PC-3 (cell line): ENCODE data around the gene PPP1R12A. TPM values are rescaled to one million over a fixed set of nuclear protein-coding genes. Genes with fewer than 3 reads are reported as not detected.

Experiments
- ATAC-seq: fragments of 200-7000 bp; cut with Tn5 transposase; 2 replicates; pipeline ENCODE4 v1.9.1; 2020; ENCODE audit warnings: mild to moderate bottlenecking, moderate library complexity
- BruUV-seq: library from RNA; stranded (reverse); fragments of 400-500 nt; replicated peaks from 2 replicates; lab custom pipeline; 2021; lab: Mats Ljungman, UMichigan
- CTCF ChIA-PET: fragments of 300-600 bp; sonication (Branson Sonifier 250); formaldehyde crosslinking; loops from one replicate; lab custom pipeline; 2022; ENCODE audit warnings: antibody characterized with exemption; lab: Charles Lee
- POLR2A ChIA-PET: fragments of 300-600 bp; sonication (Branson Sonifier 250); formaldehyde crosslinking; loops from one replicate; lab custom pipeline; 2022; ENCODE audit warnings: antibody characterized with exemption; ENCODE audit not compliant: unreplicated experiment; lab: Charles Lee
- DNase-seq: peaks from one replicate; pipeline ENCODE4 v3.0.0-alpha.2; 2015
- H2AFZ ChIP-seq: fragments of 300-600 bp; sonication (generic); 2 replicates; pipeline ENCODE4 v1.6.0; 2016; ENCODE audit warnings: antibody characterized with exemption, low read length
- H3F3A ChIP-seq: fragments of 300-600 bp; sonication (generic); one replicate; pipeline ENCODE4 v1.6.0; 2017; ENCODE audit warnings: antibody characterized with exemption, low read length, control low read depth, mild to moderate bottlenecking; ENCODE audit not compliant: unreplicated experiment
- H3K27ac ChIP-seq: fragments of 300-600 bp; sonication (generic); 2 replicates; pipeline ENCODE4 v1.5.1; 2016; ENCODE audit warnings: mild to moderate bottlenecking, low read length
- H3K27me3 ChIP-seq: fragments of 300-600 bp; sonication (generic); 2 replicates; pipeline ENCODE4 v1.6.1; 2016; ENCODE audit warnings: low read length, mixed read lengths
- H3K36me3 ChIP-seq: fragments of 300-600 bp; sonication (generic); 2 replicates; pipeline ENCODE4 v1.6.1; 2016; ENCODE audit warnings: low read depth, mixed run types, low read length, mixed read lengths
- H3K4me1 ChIP-seq: fragments of 300-600 bp; sonication (generic); 2 replicates; pipeline ENCODE4 v1.5.1; 2016; ENCODE audit warnings: low read length; ENCODE audit not compliant: insufficient read depth
- H3K4me2 ChIP-seq: fragments of 300-600 bp; sonication (generic); 2 replicates; pipeline ENCODE4 v1.6.0; 2016; ENCODE audit warnings: low read length
- H3K4me3 ChIP-seq: fragments of 300-600 bp; sonication (generic); 2 replicates; pipeline ENCODE4 v1.5.1; 2016; ENCODE audit warnings: mild to moderate bottlenecking, low read length, mixed read lengths
- H3K79me2 ChIP-seq: fragments of 300-600 bp; sonication (generic); 2 replicates; pipeline ENCODE4 v1.6.1; 2017; ENCODE audit warnings: low read length, mixed read lengths
- H3K9ac ChIP-seq: fragments of 300-600 bp; sonication (generic); 2 replicates; pipeline ENCODE4 v1.6.0; 2016; ENCODE audit warnings: mild to moderate bottlenecking, low read length
- H3K9me2 ChIP-seq: fragments of 300-600 bp; sonication (generic); replicated peaks from 2 replicates; pipeline ENCODE4 v1.6.1; 2016; ENCODE audit warnings: mixed run types, low read length, mixed read lengths
- H3K9me3 ChIP-seq: fragments of 300-600 bp; sonication (generic); 2 replicates; pipeline ENCODE4 v1.6.1; 2016; ENCODE audit warnings: low read length, mixed read lengths
- H4K20me1 ChIP-seq: fragments of 300-600 bp; sonication (generic); 2 replicates; pipeline ENCODE4 v1.6.1; 2016; ENCODE audit warnings: low read length, mixed read lengths
- EZH2 ChIP-seq: fragments of 300-600 bp; sonication (generic); IDR thresholded peaks from one replicate; pipeline ENCODE4 v1.6.1; 2017; ENCODE audit warnings: antibody characterized with exemption, mild to moderate bottlenecking, low read length; ENCODE audit not compliant: unreplicated experiment
- EZH2phosphoT487 ChIP-seq: fragments of 300-600 bp; sonication (generic); IDR thresholded peaks from 2 replicates; pipeline ENCODE4 v1.6.1; 2018; ENCODE audit warnings: mild to moderate bottlenecking, antibody characterized with exemption, low read length, borderline replicate concordance
- intact Hi-C: fragments of 100-400 bp; cut with micrococcal nuclease; formaldehyde crosslinking; loops from 2 replicates; pipeline ENCODE4 v1.9.0; 2023
- total RNA-seq: library from RNA; depleted of rRNA; stranded (reverse); fragments of >200 nt; gene quantifications from 2 replicates; pipeline ENCODE4 v1.2.3, GENCODE V29; 2014
- TF ChIP-seq, protein P1 (sequence below): fragments of 300-600 bp; sonication (generic); conservative IDR thresholded peaks from 2 replicates; pipeline ENCODE4 v1.5.1; 2017; ENCODE audit warnings: antibody characterized with exemption, low read depth, mild to moderate bottlenecking, low read length

Gene PPP1R12A
- total RNA-seq, 1 experiment from 2014 or later = 43.2 TPM

DNA sequence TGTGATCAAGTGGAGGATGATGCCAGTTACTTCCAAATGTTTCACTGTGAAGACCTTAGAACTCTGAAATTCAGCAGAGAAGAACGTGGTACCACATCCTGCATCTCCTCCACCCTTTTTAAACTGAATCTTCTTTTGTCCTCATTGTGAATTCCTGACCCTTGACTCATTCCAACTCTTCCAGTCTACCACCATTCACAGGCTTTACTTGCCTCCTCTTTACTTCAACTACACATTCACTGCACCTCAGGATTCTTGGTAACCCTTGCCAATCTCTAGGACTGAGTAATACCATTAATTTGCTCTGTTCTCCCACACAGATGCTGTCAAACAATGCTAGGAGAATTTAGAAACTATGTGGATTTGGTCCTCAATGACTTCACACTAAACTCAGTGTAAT, 37.3 kb downstream of the PPP1R12A start:
- no TSS peak for BruUV-seq
- H3K9ac ChIP-seq = no peak overlapping the region
- peak overlapping the region; percentile 23; the same call in 1 of the 2 replicates for H3K4me2 ChIP-seq
- H3K27me3 ChIP-seq = no peaks in the 10 kb centered on the region
- CTCF ChIA-PET = no interaction called here
- H3F3A ChIP-seq = no peaks in the 10 kb centered on the region
- POLR2A ChIA-PET = no interaction called here
- DNase-seq (peak; percentile 94), ATAC-seq (peak; percentile 91)
- intact Hi-C loops = no loop called here
- no peaks in the 10 kb centered on the region for H3K9me3 ChIP-seq
- H3K36me3 ChIP-seq = no peaks in the 10 kb centered on the region
- no peak overlapping the region for H3K4me3 ChIP-seq
- H4K20me1 ChIP-seq = 0 out of 2 replicates have a peak, but pooled peaks cover 4% of the 10 kb centered on the region
- no peaks in the 10 kb centered on the region for H3K9me2 ChIP-seq
- H3K27ac ChIP-seq = no peak overlapping the region
- TF ChIP-seq, protein P1, sequence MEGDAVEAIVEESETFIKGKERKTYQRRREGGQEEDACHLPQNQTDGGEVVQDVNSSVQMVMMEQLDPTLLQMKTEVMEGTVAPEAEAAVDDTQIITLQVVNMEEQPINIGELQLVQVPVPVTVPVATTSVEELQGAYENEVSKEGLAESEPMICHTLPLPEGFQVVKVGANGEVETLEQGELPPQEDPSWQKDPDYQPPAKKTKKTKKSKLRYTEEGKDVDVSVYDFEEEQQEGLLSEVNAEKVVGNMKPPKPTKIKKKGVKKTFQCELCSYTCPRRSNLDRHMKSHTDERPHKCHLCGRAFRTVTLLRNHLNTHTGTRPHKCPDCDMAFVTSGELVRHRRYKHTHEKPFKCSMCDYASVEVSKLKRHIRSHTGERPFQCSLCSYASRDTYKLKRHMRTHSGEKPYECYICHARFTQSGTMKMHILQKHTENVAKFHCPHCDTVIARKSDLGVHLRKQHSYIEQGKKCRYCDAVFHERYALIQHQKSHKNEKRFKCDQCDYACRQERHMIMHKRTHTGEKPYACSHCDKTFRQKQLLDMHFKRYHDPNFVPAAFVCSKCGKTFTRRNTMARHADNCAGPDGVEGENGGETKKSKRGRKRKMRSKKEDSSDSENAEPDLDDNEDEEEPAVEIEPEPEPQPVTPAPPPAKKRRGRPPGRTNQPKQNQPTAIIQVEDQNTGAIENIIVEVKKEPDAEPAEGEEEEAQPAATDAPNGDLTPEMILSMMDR = no peak
- peaks cover 33% of the 10 kb centered on the region for H3K4me1 ChIP-seq
- peaks cover 91% of the 10 kb centered on the region for H3K79me2 ChIP-seq
- H2AFZ ChIP-seq = no peak overlapping the region

- Histone ChIP-seq H3K27me3 (no peaks in the 10 kb centered on the region), H3K4me2 (no peak overlapping the region), H3K9me2 (no peaks in the 10 kb centered on the region), H3K27ac (no peak overlapping the region), H4K20me1 (0 out of 2 replicates have a peak, but pooled peaks cover 4% of the 10 kb centered on the region), H3K36me3 (no peaks in the 10 kb centered on the region), H3F3A (no peaks in the 10 kb centered on the region), H3K9me3 (no peaks in the 10 kb centered on the region), H3K4me3 (no peak overlapping the region), H2AFZ (no peak overlapping the region), H3K79me2 (peaks cover 88% of the 10 kb centered on the region), H3K9ac (no peak overlapping the region), H3K4me1 (peaks cover 33% of the 10 kb centered on the region)
- DNase-seq (no peak), ATAC-seq (no peak)
- TF ChIP-seq, protein P1 = no peak
- TF ChIP-seq EZH2 (no peak), EZH2phosphoT487 (no peak)
- CTCF ChIA-PET = no interaction called here
- POLR2A ChIA-PET = no interaction called here
- intact Hi-C loops = no loop called here
- no TSS peak for BruUV-seq
Measured at GRCh38 chr12:79895804-79896203, 39.1 kb downstream of the PPP1R12A start.

DNA sequence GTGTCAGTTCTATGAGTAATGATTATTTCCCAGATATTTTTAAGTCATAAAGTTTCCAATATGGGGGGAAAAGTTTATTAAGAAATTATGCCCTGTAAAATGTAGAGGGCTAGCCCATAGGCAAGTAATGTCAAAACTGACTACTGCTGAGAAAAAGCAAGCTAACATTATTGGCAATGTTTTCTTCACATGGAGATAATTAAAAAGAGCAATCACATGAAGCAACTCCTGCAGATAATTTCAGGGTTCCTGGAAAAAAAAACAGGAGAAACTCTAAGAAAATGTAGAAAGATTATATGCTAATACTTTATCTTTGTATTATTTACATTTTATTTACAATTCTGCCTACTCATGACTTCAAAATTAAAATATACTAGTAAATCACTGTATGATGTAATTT, 39.8 kb downstream of the PPP1R12A start:
- no peaks in the 10 kb centered on the region for H3K36me3 ChIP-seq
- TF ChIP-seq, protein P1 = no peak
- no peak for TF ChIP-seq EZH2phosphoT487
- TF ChIP-seq EZH2 = no peak
- no peak overlapping the region for H3K4me2 ChIP-seq
- BruUV-seq = no TSS peak
- H3K9ac ChIP-seq = no peak overlapping the region
- intact Hi-C loops = no loop called here
- DNase-seq (no peak), ATAC-seq (no peak)
- H3K79me2 ChIP-seq = peaks cover 86% of the 10 kb centered on the region
- H3K27ac ChIP-seq = no peak overlapping the region
- H3K27me3 ChIP-seq = no peaks in the 10 kb centered on the region
- peaks cover 33% of the 10 kb centered on the region for H3K4me1 ChIP-seq
- H4K20me1 ChIP-seq = 0 out of 2 replicates have a peak, but pooled peaks cover 4% of the 10 kb centered on the region
- H3K9me2 ChIP-seq = no peaks in the 10 kb centered on the region
- H3K9me3 ChIP-seq = no peaks in the 10 kb centered on the region
- no peaks in the 10 kb centered on the region for H3F3A ChIP-seq
- H3K4me3 ChIP-seq = no peak overlapping the region
- no peak overlapping the region for H2AFZ ChIP-seq
- ChIA-PET POLR2A (no interaction called here), CTCF (no interaction called here)
